Stromal cell of bone marrow (primary cell): ENCODE data around the gene GASK1A.
"Not testable (repeated sequence)": the region's sequence is repeated elsewhere in the genome, so short reads cannot be mapped to it uniquely, and the experiment has no call there.

Source experiments
- DNase-seq: peaks from one replicate; pipeline ENCODE4 v3.0.0-alpha.2; 2012; ENCODE audit warnings: low read depth

Gene GASK1A

GRCh38 chr3:42979044-42979972 is at the start of gene GASK1A:
Gene GASK1A, plus strand, starts transcription at chr3:42979311. Its CDS starts 332 bp downstream, at chr3:42979643.
- DNase-seq, result no peak

- no peak for DNase-seq
Observed at GRCh38 chr3:42934111-42934510, 45.0 kb upstream of the GASK1A start.

GRCh38 chr3:42934910-42935309 is 44.2 kb upstream of the GASK1A start:
- no peak for DNase-seq

- no peak for DNase-seq
Observed at GRCh38 chr3:42935472-42935871, 43.6 kb upstream of the GASK1A start.

GRCh38 chr3:42936157-42936981 is 42.7 kb upstream of the GASK1A start:
- DNase-seq, result peak; percentile 4

- no peak for DNase-seq
Observed at GRCh38 chr3:42937334-42937733, 41.8 kb upstream of the GASK1A start.

GRCh38 chr3:42942693-42943092 is 36.4 kb upstream of the GASK1A start:
- no peak for DNase-seq

GRCh38 chr3:42946050-42946449 is 33.1 kb upstream of the GASK1A start:
- no peak for DNase-seq

- no peak for DNase-seq
Observed at GRCh38 chr3:42957573-42957972, 21.5 kb upstream of the GASK1A start.

- DNase-seq, result no peak
Observed at GRCh38 chr3:42960282-42960681, 18.8 kb upstream of the GASK1A start.

- DNase-seq, result no peak
Observed at GRCh38 chr3:42960786-42961185, 18.3 kb upstream of the GASK1A start.

- peak; percentile 40 for DNase-seq
Observed at GRCh38 chr3:42961633-42962032, 17.5 kb upstream of the GASK1A start.

GRCh38 chr3:42963269-42963668 is 15.8 kb upstream of the GASK1A start:
- no peak for DNase-seq

- no peak for DNase-seq
Observed at GRCh38 chr3:42964266-42964665, 14.8 kb upstream of the GASK1A start.

- no peak for DNase-seq
Observed at GRCh38 chr3:42970557-42970956, 8.6 kb upstream of the GASK1A start.

- no peak for DNase-seq
Observed at GRCh38 chr3:42970976-42971772, 7.9 kb upstream of the GASK1A start.

GRCh38 chr3:42974906-42975305 is 4.2 kb upstream of the GASK1A start:
- DNase-seq, result not testable (repeated sequence)

GRCh38 chr3:42975456-42975855 is 3.7 kb upstream of the GASK1A start:
- DNase-seq, result no peak

GRCh38 chr3:42975955-42976354 is 3.2 kb upstream of the GASK1A start:
- DNase-seq, result no peak

- no peak for DNase-seq
Observed at GRCh38 chr3:42980209-42980608, 1.1 kb downstream of the GASK1A start.

- no peak for DNase-seq
Observed at GRCh38 chr3:42980909-42981308, 1.8 kb downstream of the GASK1A start.
